Measurements from ENCODE around the gene PSMD6.

GRCh38 chr3:63966871-63967270, 56.4 kb downstream of the PSMD6 start:
- TF ChIP-seq EP300 (IDR thresholded peaks at IDR 0.05) (no peak), CTCF (IDR thresholded peaks at IDR 0.05) (no peak), POLR2A (IDR thresholded peaks at IDR 0.05) (no peak)
